ENCODE measurements around the gene WNT4.

WNT4 gene

DNA sequence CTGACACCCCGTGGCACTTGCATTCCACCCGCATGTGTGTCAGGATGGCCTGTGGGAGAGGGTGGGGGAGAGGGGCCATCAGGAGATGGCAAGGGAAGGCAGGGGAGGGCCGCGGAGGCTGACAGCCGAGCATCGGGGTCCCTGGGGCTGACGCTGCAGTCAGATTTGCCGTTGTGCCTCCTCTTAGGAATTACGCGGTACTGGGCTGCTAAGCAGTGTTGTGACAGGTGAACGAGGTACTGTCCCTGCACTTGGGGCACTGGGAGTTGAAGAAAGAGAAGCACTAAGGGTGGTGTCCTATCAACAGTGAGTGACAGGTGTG, 22.5 kb downstream of the WNT4 start:
- TF ChIP-seq, protein P1, sequence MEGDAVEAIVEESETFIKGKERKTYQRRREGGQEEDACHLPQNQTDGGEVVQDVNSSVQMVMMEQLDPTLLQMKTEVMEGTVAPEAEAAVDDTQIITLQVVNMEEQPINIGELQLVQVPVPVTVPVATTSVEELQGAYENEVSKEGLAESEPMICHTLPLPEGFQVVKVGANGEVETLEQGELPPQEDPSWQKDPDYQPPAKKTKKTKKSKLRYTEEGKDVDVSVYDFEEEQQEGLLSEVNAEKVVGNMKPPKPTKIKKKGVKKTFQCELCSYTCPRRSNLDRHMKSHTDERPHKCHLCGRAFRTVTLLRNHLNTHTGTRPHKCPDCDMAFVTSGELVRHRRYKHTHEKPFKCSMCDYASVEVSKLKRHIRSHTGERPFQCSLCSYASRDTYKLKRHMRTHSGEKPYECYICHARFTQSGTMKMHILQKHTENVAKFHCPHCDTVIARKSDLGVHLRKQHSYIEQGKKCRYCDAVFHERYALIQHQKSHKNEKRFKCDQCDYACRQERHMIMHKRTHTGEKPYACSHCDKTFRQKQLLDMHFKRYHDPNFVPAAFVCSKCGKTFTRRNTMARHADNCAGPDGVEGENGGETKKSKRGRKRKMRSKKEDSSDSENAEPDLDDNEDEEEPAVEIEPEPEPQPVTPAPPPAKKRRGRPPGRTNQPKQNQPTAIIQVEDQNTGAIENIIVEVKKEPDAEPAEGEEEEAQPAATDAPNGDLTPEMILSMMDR (conservative IDR thresholded peaks at IDR 0.05), result no peak
- no peak overlapping the region for H3K27ac ChIP-seq

DNA sequence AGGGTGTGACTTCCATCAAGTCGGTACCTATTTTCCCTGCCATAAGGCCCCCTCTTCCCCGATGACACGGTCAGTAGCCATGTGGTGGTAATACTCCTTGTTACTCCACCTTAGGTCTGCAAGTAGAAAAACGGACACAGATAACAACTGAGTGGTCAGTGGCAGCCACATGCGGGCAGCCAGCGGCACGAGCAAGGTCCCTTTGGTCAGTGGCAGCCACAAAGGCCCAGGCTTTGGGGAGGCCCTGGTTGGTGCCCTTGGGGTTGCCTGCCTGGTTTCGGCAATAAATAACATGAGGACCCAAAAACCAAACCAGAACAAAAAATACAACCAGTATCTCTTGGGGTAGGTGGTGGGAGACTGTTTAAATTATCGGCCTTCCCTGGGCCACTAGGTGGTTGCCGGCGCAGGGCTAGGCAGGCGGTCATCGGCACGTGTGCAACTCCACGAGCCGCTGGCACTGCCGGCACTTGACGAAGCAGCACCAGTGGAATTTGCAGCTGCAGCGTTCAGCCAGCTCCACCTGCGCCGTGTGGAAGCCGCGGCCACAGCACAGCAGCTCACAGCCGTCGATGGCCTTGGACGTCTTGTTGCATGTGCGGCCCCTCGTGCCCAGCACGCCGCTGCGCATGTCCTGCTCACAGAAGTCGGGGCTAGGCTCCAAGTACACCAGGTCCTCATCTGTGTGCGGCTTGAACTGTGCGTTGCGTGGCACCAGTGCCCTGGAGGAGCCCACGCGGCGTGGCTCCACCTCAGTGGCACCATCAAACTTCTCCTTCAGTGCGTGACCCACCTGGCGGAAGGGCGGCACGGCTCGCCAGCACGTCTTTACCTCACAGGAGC, 23.1 kb downstream of the WNT4 start:
- no peak overlapping the region for H3K27ac ChIP-seq
- TF ChIP-seq, protein P1 (conservative IDR thresholded peaks at IDR 0.05), result no peak

DNA sequence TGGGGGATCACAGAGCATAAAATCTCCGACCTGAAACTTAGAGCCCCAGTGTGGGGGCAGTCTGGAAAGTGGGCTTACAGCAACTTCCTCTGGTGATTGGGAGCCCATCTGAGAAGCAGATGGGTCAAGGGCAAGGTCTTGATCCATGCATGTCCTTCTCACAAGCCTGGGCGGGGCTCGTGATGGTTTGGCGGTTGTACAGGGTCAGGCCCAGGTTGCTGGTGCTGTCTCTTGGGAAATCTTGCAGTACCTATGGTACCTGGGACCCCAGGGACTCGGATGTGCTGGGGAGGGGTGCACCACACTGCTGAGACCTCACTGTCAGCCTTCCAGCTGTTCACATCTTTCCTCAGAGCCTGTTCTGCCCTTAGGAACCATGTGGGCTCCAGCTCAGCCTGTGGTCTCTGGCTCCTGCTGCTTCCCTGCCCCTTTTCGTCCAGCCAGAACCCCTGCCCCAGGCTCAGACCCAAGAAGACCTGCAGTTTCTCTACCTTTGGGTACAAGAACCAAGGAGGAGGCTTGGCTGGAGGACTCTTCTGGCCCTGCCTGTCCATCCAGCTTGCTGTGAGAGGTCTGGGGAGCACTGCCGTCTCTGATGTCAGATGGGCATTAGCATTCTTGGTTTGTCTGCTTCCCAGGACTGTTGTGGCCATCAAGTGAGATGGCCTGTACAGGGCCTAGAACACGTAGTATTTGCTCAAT, 24.5 kb downstream of the WNT4 start:
- no peak overlapping the region for H3K27ac ChIP-seq
- TF ChIP-seq, protein P1 (conservative IDR thresholded peaks at IDR 0.05), result no peak

DNA sequence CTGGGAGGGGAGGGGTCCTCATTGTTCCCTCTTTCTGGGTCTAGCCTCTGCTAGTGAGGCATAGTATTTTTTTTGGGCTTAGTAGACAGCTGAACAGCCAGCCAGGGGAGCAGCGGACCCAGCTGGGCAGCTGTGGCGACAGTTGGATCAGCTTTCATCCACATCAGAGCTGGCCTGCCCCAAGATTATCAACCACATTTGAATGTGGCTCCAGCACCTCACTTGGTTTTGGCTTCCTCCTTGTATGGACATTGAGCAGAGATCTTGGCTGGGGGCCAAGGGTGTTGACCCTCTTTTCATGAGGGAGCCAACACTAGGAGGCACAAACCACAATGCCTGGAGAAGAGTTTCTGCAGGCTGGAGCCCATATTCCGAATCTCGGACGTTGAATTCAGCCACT, 25.0 kb downstream of the WNT4 start:
- H3K27ac ChIP-seq, result no peak overlapping the region
- TF ChIP-seq, protein P1 (conservative IDR thresholded peaks at IDR 0.05), result no peak

DNA sequence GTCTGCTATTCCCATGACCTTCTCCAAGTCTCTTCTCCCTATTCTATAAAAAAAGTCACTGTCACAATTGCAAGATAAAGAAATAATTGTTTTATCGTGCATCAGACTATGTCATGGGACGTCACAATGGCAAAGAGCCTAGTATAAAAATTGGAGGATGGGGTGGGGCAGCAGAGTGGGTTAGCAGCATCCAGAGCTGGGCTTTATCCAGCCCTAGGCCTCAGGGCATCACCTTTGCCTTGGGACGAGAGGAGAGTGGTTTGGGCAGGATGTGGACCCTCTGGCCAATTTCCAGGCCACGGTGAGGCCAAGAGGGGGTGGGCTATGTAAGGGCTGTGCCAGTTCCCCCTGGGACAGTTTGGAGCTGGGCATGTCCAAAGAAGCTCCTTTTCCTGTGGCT, 25.7 kb downstream of the WNT4 start:
- H3K27ac ChIP-seq, result no peak overlapping the region
- TF ChIP-seq, protein P1 (conservative IDR thresholded peaks at IDR 0.05), result no peak

DNA sequence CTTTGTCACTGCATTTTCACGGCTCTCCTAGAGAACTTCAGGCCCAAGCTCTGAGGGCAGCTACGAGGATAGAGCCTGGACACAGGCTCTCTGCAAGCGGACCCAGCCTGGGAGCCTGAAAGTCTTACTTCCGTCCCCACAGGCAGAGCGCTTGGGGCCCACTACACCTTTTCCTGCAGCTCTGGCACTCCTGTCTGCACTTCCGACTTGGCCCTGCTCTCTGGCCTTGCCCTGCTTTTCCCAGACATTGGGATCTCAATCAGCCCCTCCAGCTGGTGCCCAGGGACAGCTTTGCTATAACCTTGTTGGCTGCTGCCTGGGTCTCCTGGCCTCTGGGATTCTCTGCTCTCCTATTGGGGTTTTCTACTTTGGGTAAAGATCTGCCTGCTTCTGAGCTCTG, 27.6 kb downstream of the WNT4 start:
- TF ChIP-seq, protein P1 (conservative IDR thresholded peaks at IDR 0.05), result no peak
- H3K27ac ChIP-seq, result no peak overlapping the region

DNA sequence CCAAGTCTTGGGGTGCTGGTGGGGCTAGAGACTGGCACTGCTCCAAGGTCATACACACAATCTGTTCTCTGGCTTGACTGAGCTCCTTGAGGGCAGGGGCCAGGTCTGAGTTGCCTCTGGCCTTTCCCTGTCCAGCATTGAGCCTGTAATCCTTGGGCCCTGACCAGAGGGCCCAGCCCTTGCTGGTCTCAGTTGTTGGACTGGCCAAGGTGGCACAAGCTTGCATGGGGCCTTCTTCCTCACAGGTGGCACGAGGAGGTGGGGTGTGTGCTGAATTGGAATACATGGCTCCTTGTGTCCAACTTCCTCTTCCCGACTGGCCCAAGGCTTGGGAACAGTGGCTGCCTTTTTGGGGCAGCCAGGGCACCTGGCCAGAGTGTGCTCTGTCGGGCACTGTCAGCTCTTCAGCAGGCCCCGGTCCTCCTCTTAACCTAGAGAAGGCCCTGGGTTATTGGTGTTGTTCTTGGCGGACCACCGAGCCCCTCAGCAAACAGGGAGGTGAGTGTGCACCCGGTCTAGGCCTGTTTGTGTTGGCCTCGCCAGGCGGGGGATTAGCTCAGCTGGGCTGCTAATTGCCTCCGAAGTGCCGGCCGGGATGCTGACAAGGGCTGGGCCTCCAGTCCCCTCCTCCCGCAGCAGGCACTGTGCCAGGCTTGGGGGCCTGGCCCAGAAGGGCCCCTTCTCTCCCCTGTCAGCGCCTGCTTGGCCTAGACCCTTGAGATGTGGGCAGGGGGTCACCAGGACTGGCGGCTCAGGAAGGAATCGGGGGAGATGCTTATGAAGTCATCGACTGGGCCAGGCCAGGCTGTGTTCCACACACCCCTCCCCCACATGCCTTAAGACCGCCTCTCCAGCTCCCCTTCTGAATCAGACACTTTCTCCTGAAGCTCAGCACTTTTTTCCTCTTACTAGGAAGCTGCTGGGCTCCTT, 28.5 kb downstream of the WNT4 start:
- H3K27ac ChIP-seq, result no peak overlapping the region
- TF ChIP-seq, protein P1 (conservative IDR thresholded peaks at IDR 0.05), result no peak

Measured in VCaP (cell line).